GM18505 (cell line): Measurements from ENCODE around the gene SHFL.

Experiments used
- ATAC-seq: cut with Tn5 transposase; IDR thresholded peaks from one replicate; pipeline ENCODE4 v1.9.1; 2021; ENCODE audit not compliant: unreplicated experiment
- POLR2A ChIP-seq: IDR thresholded peaks from 4 replicates; pipeline ENCODE4 v1.6.1; 2011; ENCODE audit warnings: borderline replicate concordance; ENCODE audit not compliant: insufficient read depth, insufficient read length; ENCODE audit errors: extremely low read depth

The SHFL gene

DNA sequence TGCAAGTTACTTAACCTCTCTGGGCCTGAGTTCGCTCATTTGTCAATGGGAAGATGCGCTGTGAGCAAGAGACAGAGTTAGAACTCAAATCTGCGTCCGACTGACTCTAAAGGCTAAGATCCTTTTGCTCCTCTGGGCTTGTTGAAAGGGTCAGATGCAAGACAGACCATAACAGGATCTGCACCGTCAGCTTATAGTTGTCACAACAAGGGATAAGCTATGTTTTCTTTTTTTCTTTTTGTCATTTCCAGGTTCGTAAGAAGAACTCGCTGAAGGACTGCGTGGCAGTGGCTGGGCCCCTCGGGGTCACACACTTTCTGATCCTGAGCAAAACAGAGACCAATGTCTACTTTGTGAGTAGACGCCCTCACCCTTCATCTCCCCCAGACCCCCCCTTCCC lies 21.1 kb downstream of the SHFL start:
- no peak for ATAC-seq
- TF ChIP-seq POLR2A: no peak

DNA sequence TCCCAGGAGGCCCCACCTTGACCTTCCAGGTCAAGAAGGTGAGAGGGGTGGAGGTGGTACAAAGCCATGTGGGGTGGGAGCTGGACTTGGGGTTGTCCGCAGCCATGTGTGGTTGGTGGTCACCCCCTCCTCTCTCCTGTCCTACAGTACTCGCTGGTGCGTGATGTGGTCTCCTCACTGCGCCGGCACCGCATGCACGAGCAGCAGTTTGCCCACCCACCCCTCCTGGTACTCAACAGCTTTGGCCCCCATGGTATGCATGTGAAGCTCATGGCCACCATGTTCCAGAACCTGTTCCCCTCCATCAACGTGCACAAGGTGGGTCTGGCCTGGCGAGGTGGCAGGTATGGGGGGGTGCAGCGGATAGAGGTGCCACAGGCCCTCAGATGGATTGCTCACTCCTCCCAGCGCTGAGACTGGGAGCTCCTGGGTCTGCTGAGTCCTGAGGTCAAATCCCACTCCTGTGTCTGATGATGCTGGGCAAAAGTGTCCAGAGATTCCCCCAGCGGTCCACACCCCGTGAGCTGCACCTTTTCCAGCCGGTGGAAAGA lies 21.8 kb downstream of the SHFL start:
- no peak for TF ChIP-seq POLR2A
- no peak for ATAC-seq

DNA sequence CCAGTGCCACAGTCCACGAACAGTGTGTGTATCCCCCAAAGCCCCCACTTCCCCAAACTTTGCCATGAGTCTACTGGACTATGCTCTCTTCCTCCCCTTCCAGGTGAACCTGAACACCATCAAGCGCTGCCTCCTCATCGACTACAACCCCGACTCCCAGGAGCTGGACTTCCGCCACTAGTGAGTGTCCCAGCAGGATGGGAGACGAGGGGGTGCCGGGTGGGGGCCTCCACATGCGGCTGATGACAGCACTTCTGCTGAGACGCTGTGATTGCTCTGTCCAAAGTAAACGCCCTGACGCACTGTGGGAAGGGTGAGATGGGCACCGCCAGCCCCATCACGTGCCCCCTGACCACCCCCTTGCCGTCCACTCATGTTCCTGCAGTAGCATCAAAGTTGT lies 23.4 kb downstream of the SHFL start:
- TF ChIP-seq POLR2A: no peak
- ATAC-seq: no peak

DNA sequence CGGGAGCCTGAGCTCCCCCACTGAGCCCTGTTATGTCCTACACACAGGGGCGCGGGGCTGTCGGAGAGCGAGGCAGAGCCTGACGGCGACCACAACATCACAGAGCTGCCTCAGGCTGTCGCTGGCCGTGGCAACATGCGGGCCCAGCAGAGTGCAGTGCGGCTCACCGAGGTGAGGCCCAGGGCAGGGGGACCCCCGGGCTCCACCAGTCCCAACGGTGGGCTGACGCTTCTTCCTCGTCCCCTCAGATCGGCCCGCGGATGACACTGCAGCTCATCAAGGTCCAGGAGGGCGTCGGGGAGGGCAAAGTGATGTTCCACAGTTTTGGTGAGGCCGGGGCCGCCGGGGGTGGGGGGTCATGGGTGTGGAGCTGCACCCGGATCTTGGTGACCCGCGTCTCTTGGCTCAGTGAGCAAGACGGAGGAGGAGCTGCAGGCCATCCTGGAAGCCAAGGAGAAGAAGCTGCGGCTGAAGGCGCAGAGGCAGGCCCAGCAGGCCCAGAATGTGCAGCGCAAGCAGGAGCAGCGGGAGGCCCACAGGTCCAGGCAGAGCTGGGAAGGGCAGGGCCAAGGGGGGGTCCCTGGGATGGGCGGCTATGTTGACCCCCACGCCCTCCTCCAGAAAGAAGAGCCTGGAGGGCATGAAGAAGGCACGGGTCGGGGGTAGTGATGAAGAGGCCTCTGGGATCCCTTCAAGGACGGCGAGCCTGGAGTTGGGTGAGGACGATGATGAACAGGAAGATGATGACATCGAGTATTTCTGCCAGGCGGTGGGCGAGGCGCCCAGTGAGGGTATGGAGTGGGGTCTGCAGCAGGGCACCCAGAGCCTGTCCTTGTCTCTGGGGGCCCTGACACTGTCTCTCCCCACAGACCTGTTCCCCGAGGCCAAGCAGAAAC lies 24.2 kb downstream of the SHFL start:
- ATAC-seq: no peak
- TF ChIP-seq POLR2A: no peak

DNA sequence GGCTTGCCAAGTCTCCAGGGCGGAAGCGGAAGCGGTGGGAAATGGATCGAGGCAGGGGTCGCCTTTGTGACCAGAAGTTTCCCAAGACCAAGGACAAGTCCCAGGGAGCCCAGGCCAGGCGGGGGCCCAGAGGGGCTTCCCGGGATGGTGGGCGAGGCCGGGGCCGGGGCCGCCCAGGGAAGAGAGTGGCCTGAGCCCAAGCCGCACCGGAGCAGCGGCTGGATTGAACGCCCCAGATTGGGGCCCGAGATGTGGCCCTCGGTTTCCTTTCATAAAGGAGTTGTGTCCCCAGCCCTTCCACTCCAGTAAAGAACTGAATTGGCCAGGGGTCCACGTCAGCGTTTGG lies 24.8 kb downstream of the SHFL start:
- no peak for TF ChIP-seq POLR2A
- no peak for ATAC-seq

DNA sequence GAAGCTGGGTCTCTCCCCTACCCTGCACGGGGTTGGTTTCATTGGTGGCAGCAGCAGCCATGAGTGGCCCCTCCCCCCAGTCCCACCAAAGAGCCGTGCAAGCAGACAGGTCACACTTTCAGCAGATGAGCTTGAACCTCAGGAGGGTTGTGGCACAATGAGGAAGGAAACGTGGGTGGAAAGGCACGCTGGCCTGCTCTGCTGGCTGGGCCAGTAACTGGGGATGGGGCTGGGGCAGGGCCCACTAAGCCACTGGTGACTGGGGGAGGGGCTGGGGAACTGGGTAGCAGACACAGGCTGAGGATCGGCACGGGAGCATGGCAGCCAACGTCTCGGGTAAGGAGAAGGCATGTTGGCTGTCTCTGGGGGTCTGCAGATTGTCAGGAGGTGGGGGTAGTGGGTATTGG lies 25.3 kb downstream of the SHFL start, which contains the start of gene P2RY11:
Gene P2RY11, plus strand, starts transcription at position 289 of the 407 bp plus-strand sequence. Its CDS starts 29 bp downstream, at position 318.
- ATAC-seq: no peak
- TF ChIP-seq POLR2A: peak; percentile 53

DNA sequence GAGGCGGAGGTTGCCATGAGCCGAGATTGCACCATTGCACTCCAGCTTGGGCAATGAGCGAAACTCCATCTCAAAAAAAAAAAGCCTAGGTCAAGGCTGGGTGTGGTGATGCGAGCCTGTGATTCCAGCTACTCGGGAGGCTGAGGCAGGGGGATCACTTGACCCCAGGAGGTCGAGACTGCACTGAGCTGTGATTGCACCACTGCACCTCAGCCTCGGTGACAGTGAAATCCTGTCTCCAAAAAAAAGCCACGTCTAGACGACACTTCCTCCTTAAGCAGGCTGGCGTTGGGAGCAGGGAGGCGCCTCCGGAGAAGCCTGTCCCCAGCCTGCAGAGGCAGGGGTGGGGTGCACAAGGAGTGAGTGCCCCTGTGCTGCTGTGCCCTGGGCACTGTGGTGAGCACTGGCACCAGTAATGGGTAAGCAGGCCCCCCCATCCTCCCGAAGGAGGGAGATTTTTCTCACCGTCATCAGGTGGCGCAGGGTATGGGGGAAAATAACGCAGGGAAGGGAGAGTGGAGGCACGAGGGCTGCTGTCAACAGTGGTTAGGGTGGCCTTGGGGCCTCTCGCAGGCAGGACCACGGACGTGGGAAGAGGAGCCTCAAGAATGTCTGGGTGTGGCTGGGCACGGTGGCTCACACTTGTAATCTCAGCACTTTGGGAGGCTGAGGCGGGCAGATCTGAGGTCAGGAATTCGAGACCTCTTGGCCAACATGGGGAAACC lies 26.1 kb downstream of the SHFL start:
- TF ChIP-seq POLR2A: peak; percentile 33
- no peak for ATAC-seq

DNA sequence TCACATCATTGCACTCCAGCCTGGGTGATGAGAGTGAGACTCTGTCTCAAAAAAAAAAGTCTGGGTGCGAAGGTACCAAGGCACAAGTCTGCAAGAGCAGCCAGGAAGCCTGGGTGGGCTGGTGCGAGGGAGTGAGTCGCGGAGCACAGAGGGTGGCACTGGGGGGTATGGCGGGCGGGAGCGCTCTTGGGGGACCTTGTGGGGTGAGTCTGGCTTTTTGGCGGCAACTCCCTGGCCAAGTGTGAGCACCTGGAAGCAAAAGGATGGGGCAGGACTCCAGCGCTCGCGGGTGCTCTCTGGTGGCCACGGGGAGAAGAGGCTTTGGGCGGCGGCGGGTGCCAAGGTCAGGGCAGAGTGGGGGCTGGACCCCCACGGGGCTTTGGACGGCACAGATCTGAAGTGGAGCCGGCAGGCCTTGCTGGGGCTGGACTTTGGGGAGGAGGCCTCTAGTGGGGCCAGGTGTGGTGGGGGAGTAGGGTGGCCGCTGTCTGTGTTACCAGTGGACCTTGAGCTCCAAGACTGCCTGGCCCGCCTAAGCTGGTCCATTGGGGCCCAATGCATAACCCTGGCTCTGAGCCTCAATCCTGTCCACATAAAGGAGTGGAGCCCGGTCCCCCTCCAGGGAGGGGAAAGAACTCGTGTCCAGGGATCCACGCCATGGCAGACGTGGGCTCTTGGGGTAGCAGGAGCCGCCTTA lies 26.9 kb downstream of the SHFL start:
- ATAC-seq: no peak
- peak; percentile 33 for TF ChIP-seq POLR2A

DNA sequence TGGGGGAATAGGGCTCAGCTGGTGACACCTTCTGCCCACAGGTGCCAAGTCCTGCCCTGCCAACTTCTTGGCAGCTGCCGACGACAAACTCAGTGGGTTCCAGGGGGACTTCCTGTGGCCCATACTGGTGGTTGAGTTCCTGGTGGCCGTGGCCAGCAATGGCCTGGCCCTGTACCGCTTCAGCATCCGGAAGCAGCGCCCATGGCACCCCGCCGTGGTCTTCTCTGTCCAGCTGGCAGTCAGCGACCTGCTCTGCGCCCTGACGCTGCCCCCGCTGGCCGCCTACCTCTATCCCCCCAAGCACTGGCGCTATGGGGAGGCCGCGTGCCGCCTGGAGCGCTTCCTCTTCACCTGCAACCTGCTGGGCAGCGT lies 27.5 kb downstream of the SHFL start:
- TF ChIP-seq POLR2A: no peak
- ATAC-seq: no peak

DNA sequence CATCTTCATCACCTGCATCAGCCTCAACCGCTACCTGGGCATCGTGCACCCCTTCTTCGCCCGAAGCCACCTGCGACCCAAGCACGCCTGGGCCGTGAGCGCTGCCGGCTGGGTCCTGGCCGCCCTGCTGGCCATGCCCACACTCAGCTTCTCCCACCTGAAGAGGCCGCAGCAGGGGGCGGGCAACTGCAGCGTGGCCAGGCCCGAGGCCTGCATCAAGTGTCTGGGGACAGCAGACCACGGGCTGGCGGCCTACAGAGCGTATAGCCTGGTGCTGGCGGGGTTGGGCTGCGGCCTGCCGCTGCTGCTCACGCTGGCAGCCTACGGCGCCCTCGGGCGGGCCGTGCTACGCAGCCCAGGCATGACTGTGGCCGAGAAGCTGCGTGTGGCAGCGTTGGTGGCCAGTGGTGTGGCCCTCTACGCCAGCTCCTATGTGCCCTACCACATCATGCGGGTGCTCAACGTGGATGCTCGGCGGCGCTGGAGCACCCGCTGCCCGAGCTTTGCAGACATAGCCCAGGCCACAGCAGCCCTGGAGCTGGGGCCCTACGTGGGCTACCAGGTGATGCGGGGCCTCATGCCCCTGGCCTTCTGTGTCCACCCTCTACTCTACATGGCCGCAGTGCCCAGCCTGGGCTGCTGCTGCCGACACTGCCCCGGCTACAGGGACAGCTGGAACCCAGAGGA lies 28.0 kb downstream of the SHFL start:
- ATAC-seq: no peak
- TF ChIP-seq POLR2A: peak; percentile 12

DNA sequence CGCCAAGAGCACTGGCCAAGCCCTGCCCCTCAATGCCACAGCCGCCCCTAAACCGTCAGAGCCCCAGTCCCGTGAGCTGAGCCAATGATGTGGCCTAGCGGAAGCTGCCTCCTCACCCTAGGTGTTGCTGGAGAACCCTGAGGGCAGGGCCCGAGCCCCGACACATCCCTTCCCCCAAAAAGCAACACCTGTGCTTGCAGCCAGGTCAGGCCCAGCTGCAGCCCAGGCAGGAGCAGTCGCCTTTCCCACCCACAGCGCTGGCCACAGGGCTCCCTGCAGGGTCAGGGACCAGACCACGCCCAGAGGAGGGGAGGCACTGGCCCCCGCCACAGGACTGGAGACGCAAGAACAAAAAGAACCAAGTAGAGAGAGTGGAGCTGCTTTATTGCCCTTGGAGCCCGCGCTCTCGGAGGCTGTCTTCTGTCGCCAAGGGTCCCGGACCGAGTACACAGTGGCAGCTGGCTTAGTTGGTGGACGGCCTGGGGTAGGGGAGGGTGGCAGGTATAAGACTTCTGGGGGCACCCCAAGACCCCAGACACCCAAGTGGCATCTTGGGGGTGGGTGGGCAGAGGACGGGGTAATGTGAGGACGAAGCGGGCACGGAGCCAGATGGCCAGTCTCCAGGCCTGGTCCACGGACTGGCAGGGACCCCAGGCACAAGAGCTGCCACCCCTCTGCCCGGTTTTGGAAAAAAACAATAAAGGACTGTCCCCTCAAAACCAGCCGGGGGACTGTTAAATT lies 28.7 kb downstream of the SHFL start:
- ATAC-seq: no peak
- TF ChIP-seq POLR2A: peak; percentile 18
